Measurements from ENCODE around the gene CKAP4.

Gene CKAP4

DNA sequence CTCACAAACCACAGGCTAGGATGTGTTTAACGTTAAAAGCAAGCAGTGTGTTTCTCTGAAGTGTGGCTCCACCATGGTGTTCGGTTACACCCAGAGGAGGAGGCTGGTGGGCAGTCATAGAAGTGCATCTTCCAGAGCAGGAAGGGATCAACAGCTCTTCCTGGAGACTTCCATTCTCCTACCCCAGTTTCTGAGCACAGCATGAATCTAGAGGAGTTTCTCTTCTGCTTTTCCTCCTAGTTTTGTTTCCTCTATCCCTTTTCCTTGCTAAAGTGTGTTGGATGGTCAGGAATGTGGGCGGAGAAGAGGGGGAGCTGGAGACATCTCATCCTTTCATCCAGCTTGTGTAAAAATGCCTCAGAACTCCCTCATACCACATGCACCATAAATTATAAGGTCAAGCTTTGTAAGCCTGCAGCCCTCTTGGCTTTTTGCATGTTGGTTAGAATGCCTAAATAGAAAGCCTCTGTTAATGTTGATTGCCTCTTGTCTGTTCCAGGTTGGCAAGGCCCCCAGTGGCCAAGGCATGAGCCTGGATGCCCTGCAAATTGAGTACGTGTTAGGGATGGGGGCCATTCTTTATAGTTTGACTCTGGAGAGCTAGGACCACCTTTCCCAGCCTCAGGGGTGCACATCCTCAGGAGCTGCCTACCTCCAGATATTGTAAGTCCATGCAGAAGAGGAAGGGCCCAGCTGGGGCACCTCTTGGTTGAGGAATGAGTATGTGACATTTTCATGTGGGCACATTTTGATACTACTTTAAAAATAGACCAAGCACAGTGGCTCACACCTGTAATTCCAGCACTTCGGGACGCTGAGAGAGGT is 4.0 kb upstream of the CKAP4 start:
- TF ChIP-seq, protein P1, sequence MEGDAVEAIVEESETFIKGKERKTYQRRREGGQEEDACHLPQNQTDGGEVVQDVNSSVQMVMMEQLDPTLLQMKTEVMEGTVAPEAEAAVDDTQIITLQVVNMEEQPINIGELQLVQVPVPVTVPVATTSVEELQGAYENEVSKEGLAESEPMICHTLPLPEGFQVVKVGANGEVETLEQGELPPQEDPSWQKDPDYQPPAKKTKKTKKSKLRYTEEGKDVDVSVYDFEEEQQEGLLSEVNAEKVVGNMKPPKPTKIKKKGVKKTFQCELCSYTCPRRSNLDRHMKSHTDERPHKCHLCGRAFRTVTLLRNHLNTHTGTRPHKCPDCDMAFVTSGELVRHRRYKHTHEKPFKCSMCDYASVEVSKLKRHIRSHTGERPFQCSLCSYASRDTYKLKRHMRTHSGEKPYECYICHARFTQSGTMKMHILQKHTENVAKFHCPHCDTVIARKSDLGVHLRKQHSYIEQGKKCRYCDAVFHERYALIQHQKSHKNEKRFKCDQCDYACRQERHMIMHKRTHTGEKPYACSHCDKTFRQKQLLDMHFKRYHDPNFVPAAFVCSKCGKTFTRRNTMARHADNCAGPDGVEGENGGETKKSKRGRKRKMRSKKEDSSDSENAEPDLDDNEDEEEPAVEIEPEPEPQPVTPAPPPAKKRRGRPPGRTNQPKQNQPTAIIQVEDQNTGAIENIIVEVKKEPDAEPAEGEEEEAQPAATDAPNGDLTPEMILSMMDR (conservative IDR thresholded peaks at IDR 0.05; ENCODE audit: control insufficient read depth, insufficient read depth, low read depth, low read length), result no peak
- DNase-seq (ENCODE audit: low read depth), result peak; percentile 40
- no peak overlapping the region for H3K4me3 ChIP-seq (ENCODE audit: control insufficient read depth, low read depth, low read length)

DNA sequence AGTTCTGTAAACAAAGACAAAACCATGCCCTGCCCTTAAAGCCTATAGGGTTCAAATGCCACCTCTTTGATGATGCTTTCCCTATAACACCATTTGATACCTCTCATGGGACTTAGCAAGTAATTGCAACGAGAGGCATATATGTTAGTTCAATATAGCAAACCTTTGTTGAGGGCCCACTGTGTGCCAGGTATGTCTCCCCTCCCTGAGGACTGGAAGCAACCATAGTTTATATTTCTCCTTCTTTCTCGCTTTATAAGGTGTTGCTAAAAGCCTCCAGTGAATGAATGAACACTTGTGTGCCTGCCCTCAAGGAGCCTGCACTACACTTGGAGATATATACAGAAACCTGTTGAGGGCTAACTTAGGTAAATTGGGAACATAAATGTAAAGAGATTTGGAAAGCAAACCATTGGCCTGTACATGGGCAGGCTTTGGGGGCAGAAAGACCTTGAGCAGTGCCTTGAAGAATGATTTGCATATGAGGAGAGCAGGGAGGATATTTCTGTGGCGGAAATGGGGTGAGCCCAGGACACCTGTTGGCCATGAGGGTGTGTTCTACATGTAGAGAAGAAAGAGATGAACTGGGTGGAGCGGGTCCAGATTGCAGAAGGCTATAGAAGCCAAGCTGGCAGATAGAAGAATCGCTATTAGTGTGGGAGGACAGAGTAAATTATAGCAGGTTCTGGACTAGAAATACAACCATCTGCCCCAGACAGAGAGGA is 1.8 kb upstream of the CKAP4 start:
- DNase-seq (ENCODE audit: low read depth), result no peak

GRCh38 chr12:106248846-106249371 is 1.1 kb upstream of the CKAP4 start:
- peak; percentile 75 for DNase-seq (ENCODE audit: low read depth)
- TF ChIP-seq, protein P1 (conservative IDR thresholded peaks at IDR 0.05; ENCODE audit: control insufficient read depth, insufficient read depth, low read depth, low read length), result no peak
- peak overlapping the region; percentile 49 for H3K4me3 ChIP-seq (ENCODE audit: control insufficient read depth, low read depth, low read length)

More for the DNA sequence above, 1.8 kb upstream of the CKAP4 start:
- no peak overlapping the region for H3K4me3 ChIP-seq (ENCODE audit: control insufficient read depth, low read depth, low read length)
- TF ChIP-seq, protein P1 (conservative IDR thresholded peaks at IDR 0.05; ENCODE audit: control insufficient read depth, insufficient read depth, low read depth, low read length), result no peak

GRCh38 chr12:106248312-106248845 is 559 bp upstream of the CKAP4 start:
- DNase-seq (ENCODE audit: low read depth), result peak; percentile 82
- peak overlapping the region; percentile 49 for H3K4me3 ChIP-seq (ENCODE audit: control insufficient read depth, low read depth, low read length)
- TF ChIP-seq, protein P1 (conservative IDR thresholded peaks at IDR 0.05; ENCODE audit: control insufficient read depth, insufficient read depth, low read depth, low read length), result no peak

DNA sequence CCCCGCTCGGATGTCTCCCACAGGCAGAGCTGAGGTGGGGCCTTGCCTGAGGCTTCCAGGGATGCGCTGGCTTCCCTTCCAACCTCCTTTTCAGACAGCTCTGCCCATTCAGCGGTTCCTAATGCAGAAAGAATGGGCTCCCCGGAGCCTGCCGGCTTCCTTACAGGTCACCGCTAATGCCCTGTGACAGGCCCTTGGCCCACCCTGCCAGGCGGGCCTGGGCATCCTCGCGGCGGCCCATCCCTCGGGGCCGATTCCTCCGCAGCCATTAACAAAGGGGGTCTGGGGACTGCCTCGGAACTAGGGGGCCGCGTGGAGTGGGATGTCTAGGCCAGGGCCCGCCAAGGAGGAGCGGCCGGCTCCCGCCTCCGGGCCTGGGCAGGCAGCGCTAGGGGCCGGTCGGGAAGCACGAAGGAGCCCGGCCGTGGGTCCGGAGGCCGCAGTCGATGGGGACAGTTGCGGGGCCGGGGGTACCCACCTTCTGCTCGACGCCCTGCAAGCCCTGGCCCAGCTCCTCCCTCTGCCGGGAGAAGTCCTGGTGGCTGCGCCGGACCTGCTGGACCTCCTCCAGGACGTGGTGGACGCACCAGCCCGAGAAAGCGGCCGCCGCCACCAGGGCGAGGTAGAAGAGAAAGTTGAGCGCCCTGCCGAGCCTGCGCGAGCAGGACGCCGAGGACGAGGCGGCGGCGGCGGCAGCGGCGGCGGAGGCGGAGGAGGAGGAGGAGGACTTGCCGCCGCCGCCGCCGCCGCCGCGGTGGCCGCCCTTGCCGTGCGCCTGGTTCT is 738 bp downstream of the CKAP4 start:
- TF ChIP-seq, protein P1 (conservative IDR thresholded peaks at IDR 0.05; ENCODE audit: control insufficient read depth, insufficient read depth, low read depth, low read length), result no peak
- peak overlapping the region; percentile 85 for H3K4me3 ChIP-seq (ENCODE audit: control insufficient read depth, low read depth, low read length)
- peak; percentile 56 for DNase-seq (ENCODE audit: low read depth)

- TF ChIP-seq, protein P1 (conservative IDR thresholded peaks at IDR 0.05; ENCODE audit: control insufficient read depth, insufficient read depth, low read depth, low read length), result no peak
- peak overlapping the region; percentile 85 for H3K4me3 ChIP-seq (ENCODE audit: control insufficient read depth, low read depth, low read length)
- peak; percentile 81 for DNase-seq (ENCODE audit: low read depth)
Observed at GRCh38 chr12:106245767-106246166, 2.1 kb downstream of the CKAP4 start.

All from fibroblast of mammary gland (primary cell).